Activated naive CD4-positive, alpha-beta T cell treated with anti-CD3 and anti-CD28 coated beads, Interleukin-2, amount 10 ng/mL, durations not matched to agents 7 days and 5 days (primary cell): ENCODE measurements around the gene RBMY1B.
"Not testable (repeated sequence)": the region's sequence is repeated elsewhere in the genome, so short reads cannot be mapped to it uniquely, and the experiment has no call there.

Experiments used
- CTCF ChIA-PET: fragments of 350-600 bp; sonication (Branson Sonifier 250); formaldehyde crosslinking; loops from one replicate; lab custom pipeline; 2021; ENCODE audit warnings: antibody characterized with exemption; lab: Charles Lee
- DNase-seq: peaks from one replicate; pipeline ENCODE4 v3.0.0-alpha.2; 2020
- H3K27ac Mint-ChIP-seq: one replicate; pipeline ENCODE4 v1.8.0; 2021; ENCODE audit warnings: mild to moderate bottlenecking, moderate library complexity, mixed read lengths
- H3K27me3 Mint-ChIP-seq: one replicate; pipeline ENCODE4 v1.8.0; 2021; ENCODE audit warnings: mild to moderate bottlenecking, mixed read lengths
- H3K36me3 Mint-ChIP-seq: one replicate; pipeline ENCODE4 v1.8.0; 2021; ENCODE audit warnings: mixed read lengths
- H3K4me1 Mint-ChIP-seq: one replicate; pipeline ENCODE4 v1.8.0; 2021; ENCODE audit warnings: mixed read lengths
- H3K4me3 Mint-ChIP-seq: one replicate; pipeline ENCODE4 v1.8.0; 2021; ENCODE audit warnings: mild to moderate bottlenecking, moderate library complexity, mixed read lengths
- H3K9me3 Mint-ChIP-seq: one replicate; pipeline ENCODE4 v1.8.0; 2021; ENCODE audit warnings: mixed read lengths

RBMY1B gene

DNA sequence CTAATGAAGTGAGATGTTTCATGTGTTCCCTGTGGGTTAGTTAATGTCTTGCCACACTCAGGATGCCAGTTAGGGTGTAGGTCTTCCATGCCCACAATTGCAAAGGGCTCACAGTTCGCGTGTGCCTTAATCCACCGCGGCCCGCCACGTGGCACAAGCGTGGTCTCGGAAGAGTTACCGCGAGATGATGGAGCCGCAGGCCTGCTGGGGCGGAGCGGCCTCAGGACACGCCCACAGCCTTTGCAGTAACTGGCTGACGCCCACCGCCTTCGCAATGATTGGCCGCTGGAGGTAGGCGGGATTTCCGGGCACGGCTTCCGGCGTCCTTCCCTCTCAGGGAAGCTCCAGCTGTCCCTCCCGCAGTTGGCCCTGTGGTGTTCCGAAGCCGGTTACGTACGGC, at the start of gene RBMY1B:
TSS of gene RBMY1B (plus strand) at position 301 of the 400 bp plus-strand sequence. CDS start 2,013 bp downstream, outside the sequence.
- DNase-seq, H3K4me1 Mint-ChIP-seq, H3K9me3 Mint-ChIP-seq, H3K27me3 Mint-ChIP-seq, H3K36me3 Mint-ChIP-seq, H3K27ac Mint-ChIP-seq, CTCF ChIA-PET, H3K4me3 Mint-ChIP-seq: not testable (repeated sequence)

DNA sequence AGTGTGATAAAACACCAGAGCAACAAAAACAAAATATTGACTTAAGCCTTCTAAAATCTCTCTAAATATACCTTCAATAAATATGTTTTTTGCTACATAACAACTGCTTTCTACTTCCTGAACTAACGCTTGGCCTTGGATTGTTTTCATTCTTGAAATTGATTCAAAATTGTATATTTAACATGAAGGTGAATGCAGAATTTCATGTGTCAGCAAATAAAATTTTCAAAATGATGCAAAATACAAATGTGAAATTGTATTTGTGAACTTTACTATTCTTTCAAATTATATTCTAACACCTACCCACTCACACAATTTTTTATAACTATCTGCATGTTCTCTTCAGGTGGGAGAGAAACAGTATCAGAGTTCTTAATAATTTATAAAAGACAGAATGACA, 48.2 kb upstream of the RBMY1B start:
- H3K9me3 Mint-ChIP-seq, H3K27ac Mint-ChIP-seq, H3K27me3 Mint-ChIP-seq, H3K4me1 Mint-ChIP-seq, DNase-seq, H3K4me3 Mint-ChIP-seq, CTCF ChIA-PET, H3K36me3 Mint-ChIP-seq: not testable (repeated sequence)

DNA sequence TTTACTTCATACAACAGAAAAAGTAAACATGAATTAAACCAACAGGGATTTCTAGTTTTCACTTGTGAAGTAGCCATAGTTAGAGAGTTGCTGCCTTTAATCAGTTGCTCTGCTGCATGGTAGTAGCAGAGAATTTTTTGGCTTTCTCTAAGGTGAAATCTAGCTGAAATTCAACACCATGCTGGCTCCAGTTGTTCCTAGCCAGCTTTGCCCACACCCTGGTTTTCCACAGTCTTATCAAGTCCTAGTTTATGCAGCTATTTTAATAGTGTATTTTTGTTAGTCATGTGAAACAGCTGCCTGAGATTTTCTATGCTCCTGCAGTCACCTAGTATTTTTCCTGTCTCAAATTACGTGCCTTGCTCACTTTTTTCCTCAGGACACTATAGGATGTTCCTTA, 28.2 kb upstream of the RBMY1B start:
- Mint-ChIP-seq H3K9me3 (no peaks in the 10 kb centered on the region), H3K4me1 (no peaks in the 10 kb centered on the region), H3K4me3 (no peak overlapping the region), H3K27me3 (no peaks in the 10 kb centered on the region), H3K27ac (no peak overlapping the region), H3K36me3 (no peaks in the 10 kb centered on the region)
- no peak for DNase-seq
- CTCF ChIA-PET: no interaction called here

DNA sequence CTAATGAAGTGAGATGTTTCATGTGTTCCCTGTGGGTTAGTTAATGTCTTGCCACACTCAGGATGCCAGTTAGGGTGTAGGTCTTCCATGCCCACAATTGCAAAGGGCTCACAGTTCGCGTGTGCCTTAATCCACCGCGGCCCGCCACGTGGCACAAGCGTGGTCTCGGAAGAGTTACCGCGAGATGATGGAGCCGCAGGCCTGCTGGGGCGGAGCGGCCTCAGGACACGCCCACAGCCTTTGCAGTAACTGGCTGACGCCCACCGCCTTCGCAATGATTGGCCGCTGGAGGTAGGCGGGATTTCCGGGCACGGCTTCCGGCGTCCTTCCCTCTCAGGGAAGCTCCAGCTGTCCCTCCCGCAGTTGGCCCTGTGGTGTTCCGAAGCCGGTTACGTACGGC, 23.4 kb downstream of the RBMY1B start, which contains the start of gene RBMY1A1:
TSS of gene RBMY1A1 (plus strand) at position 301 of the 400 bp plus-strand sequence. CDS start 2,013 bp downstream, outside the sequence.
- H3K4me3 Mint-ChIP-seq, H3K36me3 Mint-ChIP-seq, H3K27ac Mint-ChIP-seq, CTCF ChIA-PET, H3K9me3 Mint-ChIP-seq, H3K4me1 Mint-ChIP-seq, DNase-seq, H3K27me3 Mint-ChIP-seq: not testable (repeated sequence)

DNA sequence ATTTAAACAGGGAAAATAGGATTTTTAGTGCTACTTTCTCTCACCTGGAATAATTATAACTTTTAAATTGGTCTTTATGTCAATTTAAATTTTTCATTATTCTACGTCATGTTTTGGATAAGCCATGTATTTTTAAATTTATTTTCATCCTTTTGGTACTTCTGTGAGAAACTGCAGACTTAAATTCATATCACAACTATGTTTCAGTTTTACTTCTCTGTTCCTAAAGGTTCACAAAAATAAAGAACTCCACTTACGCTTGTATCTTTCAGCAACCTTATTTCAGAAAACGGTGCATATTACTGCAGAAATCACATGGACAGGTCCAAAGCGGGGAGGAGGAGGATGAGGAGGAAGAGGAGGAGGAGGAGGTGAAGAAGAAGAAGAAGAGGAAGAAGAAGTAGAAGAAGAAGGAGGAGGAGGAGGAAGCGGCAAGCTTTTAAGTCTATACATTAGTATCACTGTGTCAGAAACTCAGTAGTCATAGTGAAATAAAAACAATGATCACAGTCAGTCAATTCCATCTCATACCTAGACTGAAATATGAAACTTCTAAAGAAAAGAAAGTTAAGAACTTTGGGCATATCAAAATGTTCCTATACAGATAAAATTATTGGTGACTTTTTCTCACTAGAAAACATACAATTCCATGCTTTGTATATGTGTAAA, 48.3 kb downstream of the RBMY1B start:
- DNase-seq, H3K9me3 Mint-ChIP-seq, H3K27ac Mint-ChIP-seq, CTCF ChIA-PET, H3K27me3 Mint-ChIP-seq, H3K4me3 Mint-ChIP-seq, H3K36me3 Mint-ChIP-seq, H3K4me1 Mint-ChIP-seq: not testable (repeated sequence)
